HepG2 (cell line): ENCODE data around the gene PSMC3IP. TPM values are rescaled to one million over a fixed set of nuclear protein-coding genes. Genes with fewer than 3 reads are reported as not detected.

Experiments used
- ATAC-seq: fragments of 200-7000 bp; cut with Tn5 transposase; 3 replicates; pipeline ENCODE4 v1.9.1; 2020; ENCODE audit warnings: mild to moderate bottlenecking, moderate library complexity
- BruUV-seq: library from RNA; stranded (reverse); fragments of 400-500 nt; replicated peaks from 2 replicates; lab custom pipeline; 2021; lab: Mats Ljungman, UMichigan
- CTCF ChIA-PET: fragments of 300-600 bp; formaldehyde crosslinking; extraction: SDS; loops from one replicate; lab custom pipeline; 2021; ENCODE audit warnings: low total read pairs, inconsistent platforms, low intra/inter-chr PET ratio; lab: Yijun Ruan, JAX
- POLR2A ChIA-PET: fragments of 350-600 bp; sonication (Branson Sonifier 250); formaldehyde crosslinking; loops from one replicate; lab custom pipeline; 2020; ENCODE audit warnings: antibody characterized with exemption, inconsistent platforms; lab: Yijun Ruan, JAX
- DNase-seq: peaks from one replicate; pipeline ENCODE4 v3.0.0-alpha.2; 2015; ENCODE audit warnings: low spot score
- FAIRE-seq: peaks from 3 replicates; lab custom pipeline; 2011; peaks lifted over from hg19 to GRCh38; lab: Jason Lieb, UNC
- H2AFZ ChIP-seq: one replicate; pipeline ENCODE4 v1.6.1; 2011; ENCODE audit warnings: low read length, inconsistent platforms
- H3K27ac ChIP-seq: fragments of 300-600 bp; 3 replicates; pipeline ENCODE4 v1.8.0; 2011; ENCODE audit warnings: mixed run types, mild to moderate bottlenecking, mixed read lengths, low read length, inconsistent platforms; ENCODE audit not compliant: insufficient read depth; ENCODE audit errors: extremely low read length
- H3K27me3 ChIP-seq, 2 experiments: fragments of 200-600 bp in 1 of 2; 2 replicates in 1 of 2; 3 replicates in 1 of 2; pipeline versions ENCODE4 v1.6.0 to v1.8.0; 2011; ENCODE audit warnings: low read length in 2 of 2, mild to moderate bottlenecking in 2 of 2, moderate library complexity in 2 of 2, inconsistent platforms in 1 of 2; ENCODE audit not compliant: insufficient read depth in 2 of 2, control insufficient read depth in 1 of 2
- H3K36me3 ChIP-seq, 2 experiments: fragments of 200-600 bp in 1 of 2; replicated peaks in 1 of 2; 2 replicates in 1 of 2; 3 replicates in 1 of 2; pipeline versions ENCODE4 v1.5.1 to v1.8.0; 2011; ENCODE audit warnings: low read length in 2 of 2, inconsistent platforms in 1 of 2; ENCODE audit not compliant: insufficient read depth in 2 of 2, control insufficient read depth in 1 of 2
- H3K4me1 ChIP-seq: 2 replicates; pipeline ENCODE4 v1.5.1; 2012; ENCODE audit warnings: low read length, inconsistent platforms; ENCODE audit not compliant: insufficient read depth
- H3K4me2 ChIP-seq: 2 replicates; pipeline ENCODE4 v1.6.0; 2011; ENCODE audit warnings: low read depth, low read length, inconsistent platforms
- H3K4me3 ChIP-seq, 3 experiments: fragments of 200-600 bp in 1 of 3; sonication (generic), shearing (Covaris generic) in 1 of 3; replicated peaks in 1 of 3; 2 replicates each; pipeline ENCODE4 v1.5.1; 2011 to 2016; ENCODE audit warnings: low read length in 3 of 3, inconsistent platforms in 2 of 3, low read depth in 2 of 3, mild to moderate bottlenecking in 2 of 3, control low read depth in 1 of 3, mixed read lengths in 1 of 3; ENCODE audit not compliant: insufficient read depth in 1 of 3
- H3K79me2 ChIP-seq: one replicate; pipeline ENCODE4 v1.6.1; 2011; ENCODE audit warnings: low read length, inconsistent platforms; ENCODE audit not compliant: insufficient read depth
- H3K9ac ChIP-seq: 2 replicates; pipeline ENCODE4 v1.6.0; 2011; ENCODE audit warnings: mild to moderate bottlenecking, low read depth, low read length, inconsistent platforms; ENCODE audit not compliant: insufficient read depth
- H3K9me3 ChIP-seq: 2 replicates; pipeline ENCODE4 v1.5.1; 2012; ENCODE audit warnings: mild to moderate bottlenecking, low read length
- H4K20me1 ChIP-seq: 2 replicates; pipeline ENCODE4 v1.6.0; 2011; ENCODE audit warnings: inconsistent platforms, mild to moderate bottlenecking, low read length, moderate library complexity; ENCODE audit not compliant: insufficient read depth
- DMTF1 ChIP-seq: sonication (generic); formaldehyde crosslinking; IDR thresholded peaks from 2 replicates; pipeline ENCODE4 v1.4.0; 2020; ENCODE audit warnings: mild to moderate bottlenecking, missing genetic modification reagents
- GABPA ChIP-seq, 2 experiments: IDR thresholded peaks; 2 replicates each; pipeline ENCODE4 v1.6.1; 2011 to 2016; ENCODE audit warnings: low read depth in 2 of 2, low read length in 1 of 2, missing biosample characterization in 1 of 2, missing genetic modification characterization in 1 of 2
- HMG20B ChIP-seq: conservative IDR thresholded peaks from 2 replicates; pipeline ENCODE4 v1.6.1; 2016; ENCODE audit warnings: missing genetic modification reagents, missing compliant biosample characterization
- IKZF1 ChIP-seq: fragments of 450-650 bp; IDR thresholded peaks from 2 replicates; pipeline ENCODE4 v1.7.1; 2016
- SNAI1 ChIP-seq: sonication (generic); formaldehyde crosslinking; IDR thresholded peaks from 2 replicates; pipeline ENCODE4 v1.5.0; 2020; ENCODE audit warnings: mild to moderate bottlenecking, missing genetic modification reagents, borderline replicate concordance
- SP140L ChIP-seq: sonication (generic); formaldehyde crosslinking; IDR thresholded peaks from 2 replicates; pipeline ENCODE4 v1.4.0; 2020; ENCODE audit warnings: missing genetic modification reagents, borderline replicate concordance
- TEAD3 ChIP-seq: optimal IDR thresholded peaks from 2 replicates; pipeline ENCODE3; 2016; ENCODE audit warnings: borderline replicate concordance
- TRIM24 ChIP-seq: sonication (generic); formaldehyde crosslinking; IDR thresholded peaks from 2 replicates; pipeline ENCODE4 v1.8.0; 2022; ENCODE audit warnings: mild to moderate bottlenecking, missing genetic modification reagents
- ZKSCAN1 ChIP-seq: fragments of 150-350 bp; IDR thresholded peaks from 2 replicates; pipeline ENCODE4 v1.6.1; 2014; ENCODE audit warnings: low read length
- ZNF142 ChIP-seq: sonication (generic); formaldehyde crosslinking; IDR thresholded peaks from 2 replicates; pipeline ENCODE4 v1.4.0; 2020; ENCODE audit warnings: missing genetic modification reagents
- ZNF446 ChIP-seq: sonication (generic); formaldehyde crosslinking; IDR thresholded peaks from 2 replicates; pipeline ENCODE4 v1.5.0; 2020; ENCODE audit warnings: mild to moderate bottlenecking, missing genetic modification reagents
- ZNF839 ChIP-seq: sonication (generic); formaldehyde crosslinking; IDR thresholded peaks from 2 replicates; pipeline ENCODE4 v1.4.0; 2020; ENCODE audit warnings: missing genetic modification reagents, mild to moderate bottlenecking, borderline replicate concordance
- WGBS: methylation state at CpG from one replicate; pipeline ENCODE4 v1.1.6; 2017; ENCODE audit warnings: low lambda C conversion rate; 5-methylcytosine and 5-hydroxymethylcytosine counted together
- in situ Hi-C: cut with HindIII; loops from 2 replicates; pipeline ENCODE4 v1.10.0; 2017; ENCODE audit warnings: low pct_unique_long_range_greater_than_20kb; ENCODE audit not compliant: extremely low pct_ligation_motif_present
- intact Hi-C: fragments of 100-400 bp; cut with micrococcal nuclease; formaldehyde crosslinking; loops from one replicate; pipeline ENCODE4 v1.10.0; 2022; ENCODE audit not compliant: unreplicated experiment
- polyA plus RNA-seq, 8 experiments: library from polyadenylated mRNA; depleted of rRNA in 3 of 8; stranded (reverse) in 7 of 8; unstranded in 1 of 8; fragments of >200 nt; fragmentation: Illumina TruSeq in 4 of 8; extraction: Trizol in 4 of 8; gene quantifications; 2 replicates each; pipeline versions ENCODE4 v1.2.1 to v1.2.3, GENCODE V29; 2011 to 2016; ENCODE audit warnings: low read depth in 4 of 8, missing spikeins in 1 of 8, mixed read lengths in 1 of 8; ENCODE audit not compliant: insufficient read depth in 1 of 8
- total RNA-seq, 5 experiments: library from RNA; depleted of rRNA; stranded (reverse); fragments of >200 nt; fragmentation: Illumina TruSeq; extraction: Trizol; gene quantifications; 2 replicates each; pipeline ENCODE4 v1.2.3, GENCODE V29; 2016; ENCODE audit warnings: low read depth in 1 of 5
- TF ChIP-seq, protein P1 (sequence below): sonication (generic); formaldehyde crosslinking; IDR thresholded peaks from 2 replicates; pipeline ENCODE4 v1.8.1; 2023; ENCODE audit warnings: mild to moderate bottlenecking, moderate library complexity, missing genetic modification reagents

PSMC3IP gene
- total and polyA plus RNA-seq, 2 of the 13 experiments (the other 11 are each of a cell fraction or from before 2014, with no cell fraction given): 6.5 to 22.4 TPM

DNA sequence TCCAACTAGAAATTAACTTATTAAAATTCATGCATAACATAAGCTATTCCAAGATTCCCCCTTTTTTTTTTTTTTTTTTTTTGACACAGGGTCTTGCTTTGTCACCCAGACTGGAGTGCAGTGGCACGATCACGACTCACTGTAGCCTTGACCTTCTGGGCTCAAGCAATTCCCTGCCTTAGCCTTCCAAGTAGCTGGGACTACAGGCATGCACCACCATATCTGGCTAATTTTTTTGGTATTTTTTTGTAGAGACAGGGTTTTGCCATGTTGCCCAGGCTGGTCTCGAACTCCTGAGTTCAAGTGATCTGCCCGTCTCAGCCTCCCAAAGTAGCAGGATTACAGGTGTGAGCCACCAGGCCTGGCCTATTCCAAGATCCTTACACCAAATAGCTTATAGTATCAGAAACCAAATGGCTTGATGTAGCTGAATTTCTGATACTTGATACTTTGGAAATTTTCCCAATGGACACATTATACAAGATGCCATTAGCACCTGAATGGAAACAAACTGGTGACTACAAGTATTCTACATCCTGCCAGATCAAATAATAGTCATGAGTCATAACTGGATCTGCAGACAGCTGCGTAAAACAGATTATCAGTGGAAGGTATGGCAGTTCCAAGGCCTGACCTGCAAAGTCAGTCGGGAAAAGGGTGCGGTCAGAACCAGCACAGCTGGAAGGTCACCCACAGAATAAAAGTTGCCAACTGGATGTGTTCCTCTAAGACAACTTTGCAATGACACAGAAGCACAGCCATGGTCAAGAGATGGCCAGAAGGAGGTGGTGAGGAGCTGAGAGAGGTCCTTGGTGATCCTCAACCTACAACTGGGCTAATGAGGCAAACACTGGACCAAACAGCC lies 46.4 kb upstream of the PSMC3IP start (continued):
- TF ChIP-seq HMG20B (CRISPR knock-in tag): no peak
- no peak for TF ChIP-seq SP140L (CRISPR knock-in tag)
- no peak for TF ChIP-seq ZNF839 (CRISPR knock-in tag)

DNA sequence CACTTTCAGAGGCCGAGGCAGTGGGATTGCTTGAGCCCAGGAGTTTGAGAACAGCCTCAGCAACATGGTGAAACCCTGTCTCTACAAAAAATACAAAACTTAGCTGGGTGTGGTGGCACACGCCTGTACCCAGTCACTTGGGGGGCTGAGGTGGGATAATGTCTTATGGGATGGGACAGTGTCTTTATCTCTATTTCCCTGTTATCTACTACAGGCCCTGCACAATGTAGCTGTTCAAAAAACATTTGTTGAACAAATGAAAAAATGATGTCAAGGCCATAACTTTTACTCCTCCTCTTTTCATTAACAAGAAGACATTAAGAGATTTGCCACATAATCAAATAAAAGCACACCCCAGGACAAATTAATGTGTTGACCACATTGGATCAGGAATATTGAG lies 45.7 kb upstream of the PSMC3IP start:
- intact Hi-C loops: no loop called here
- Histone ChIP-seq H3K27me3 (no peaks in the 10 kb centered on the region), H3K4me2 (no peak overlapping the region), H3K4me3 (no peak overlapping the region), H3K27ac (no peak overlapping the region), H3K79me2 (no peaks in the 10 kb centered on the region), H4K20me1 (no peaks in the 10 kb centered on the region), H2AFZ (no peak overlapping the region), H3K4me1 (peaks cover 44% of the 10 kb centered on the region), H3K9me3 (no peaks in the 10 kb centered on the region), H3K9ac (no peak overlapping the region), H3K36me3 (no peaks in the 10 kb centered on the region)
- ChIA-PET POLR2A (interaction anchor here (1.3 kb wide), 1 partner anchor 14 kb away, joined by 4 read pairs; the partner anchor contains the start of genes RETREG3 and TUBG1), CTCF (no interaction called here)
- no TSS peak for BruUV-seq
- DNase-seq (no peak), ATAC-seq (no peak), FAIRE-seq (no peak)
- in situ Hi-C loops: no loop called here
- WGBS: 5% methylated on average over 2 of the region's 2 CpGs
- TF ChIP-seq TEAD3 (CRISPR knock-in tag) (no peak), ZKSCAN1 (no peak), DMTF1 (CRISPR knock-in tag) (no peak), GABPA (IDR thresholded peaks at IDR 0.05; ENCODE audit: low read depth, low read length) (no peak), GABPA (CRISPR knock-in tag; IDR thresholded peaks at IDR 0.05; ENCODE audit: low read depth) (no peak), ZNF142 (no peak), ZNF446 (CRISPR knock-in tag) (no peak), SNAI1 (no peak), TRIM24 (no peak), IKZF1 (no peak)
- TF ChIP-seq, protein P1, sequence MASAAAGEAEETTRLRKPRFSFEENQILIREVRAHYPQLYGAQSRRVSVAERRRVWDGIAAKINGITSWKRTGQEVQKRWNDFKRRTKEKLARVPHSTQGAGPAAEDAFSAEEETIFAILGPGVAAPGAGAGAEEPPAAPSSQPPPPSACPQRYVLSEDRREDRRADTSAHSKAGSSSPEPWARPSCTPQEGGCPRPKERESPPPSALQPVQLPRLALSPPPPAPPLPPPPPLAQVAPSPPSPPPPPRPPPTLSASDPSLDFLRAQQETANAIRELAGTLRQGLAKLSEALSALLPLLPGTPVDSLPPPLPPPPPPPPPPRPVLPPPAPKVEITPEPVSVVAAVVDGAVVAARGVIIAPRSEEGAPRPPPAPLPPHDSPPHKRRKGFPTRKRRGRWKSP: no peak
